ENCODE measurements around the gene MYEOV. TPM values are rescaled to one million over a fixed set of nuclear protein-coding genes. Genes with fewer than 3 reads are reported as not detected.

Gene MYEOV
- polyA plus RNA-seq, 1 donor (not counting 4 experiments of a cell fraction or from before 2014, with no cell fraction given), result 1.4 TPM

DNA sequence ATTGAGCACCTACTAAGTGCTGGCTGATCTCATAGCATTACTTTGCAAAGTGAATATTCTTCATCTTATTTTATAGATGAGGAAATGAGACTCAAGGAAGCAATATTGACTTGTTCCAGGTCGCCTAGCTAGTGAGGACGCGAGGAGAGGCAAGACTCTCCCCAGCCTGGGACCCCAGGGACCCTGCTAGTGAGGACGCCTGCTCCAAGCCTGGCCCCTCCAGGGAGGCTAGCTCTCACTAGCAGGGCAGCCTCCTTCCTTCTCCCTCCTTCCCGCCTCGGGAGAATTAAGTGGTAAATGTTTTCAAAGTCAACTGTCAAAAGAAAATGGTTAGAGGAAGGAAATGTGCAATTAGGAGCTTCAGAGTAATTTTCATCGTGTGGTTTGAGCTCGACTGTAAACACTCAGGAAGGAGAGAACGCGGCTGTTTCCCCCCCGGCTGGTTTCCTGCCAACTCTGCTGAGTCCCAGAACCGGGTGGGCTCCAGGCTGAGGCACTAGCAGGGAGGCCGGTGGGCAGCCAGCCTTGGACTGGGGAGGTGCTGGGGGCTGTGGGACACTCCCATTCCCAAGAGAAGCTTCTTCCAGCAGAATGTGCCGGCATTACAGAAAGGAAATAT is 17.9 kb downstream of the MYEOV start:
- no peak overlapping the region for H3K27ac ChIP-seq (ENCODE audit: control insufficient read depth, insufficient read depth, low read length)
- H2AFZ ChIP-seq (ENCODE audit: control insufficient read depth, low read length), result no peak overlapping the region
- H3K4me1 ChIP-seq (ENCODE audit: control insufficient read depth, extremely low read depth, insufficient read depth, low read length), result peaks cover 3% of the 10 kb centered on the region
- H3K79me2 ChIP-seq (ENCODE audit: control insufficient read depth, insufficient read depth, low read length), result no peaks in the 10 kb centered on the region
- H3K4me2 ChIP-seq (ENCODE audit: control insufficient read depth, extremely low read depth, insufficient read depth, low read depth, low read length), result no peak overlapping the region
- no peaks in the 10 kb centered on the region for H3K36me3 ChIP-seq (ENCODE audit: control insufficient read depth in 2 of 2, extremely low read depth in 1 of 2, insufficient read depth in 2 of 2, low read length in 2 of 2)
- H3K9ac ChIP-seq (ENCODE audit: control insufficient read depth, extremely low read depth, insufficient read depth, low read length), result no peak overlapping the region
- FAIRE-seq (no peak), DNase-seq (ENCODE audit: low read depth, low spot score) (no peak)
- dilution Hi-C loops (cut with MboI; ENCODE audit: extremely low pct_ligation_motif_present, low sequenced_read_pairs), result no loop called here
- H3K4me3 ChIP-seq (ENCODE audit: control insufficient read depth in 2 of 3, extremely low read depth in 1 of 3, insufficient read depth in 2 of 3, low read depth in 1 of 3, low read length in 3 of 3), result no peak overlapping the region
- no peaks in the 10 kb centered on the region for H4K20me1 ChIP-seq (ENCODE audit: control insufficient read depth, extremely low read depth, insufficient read depth, low read length)
- no peak for TF ChIP-seq EZH2 (IDR thresholded peaks at IDR 0.05; ENCODE audit: low read length)
- TF ChIP-seq, protein P1, sequence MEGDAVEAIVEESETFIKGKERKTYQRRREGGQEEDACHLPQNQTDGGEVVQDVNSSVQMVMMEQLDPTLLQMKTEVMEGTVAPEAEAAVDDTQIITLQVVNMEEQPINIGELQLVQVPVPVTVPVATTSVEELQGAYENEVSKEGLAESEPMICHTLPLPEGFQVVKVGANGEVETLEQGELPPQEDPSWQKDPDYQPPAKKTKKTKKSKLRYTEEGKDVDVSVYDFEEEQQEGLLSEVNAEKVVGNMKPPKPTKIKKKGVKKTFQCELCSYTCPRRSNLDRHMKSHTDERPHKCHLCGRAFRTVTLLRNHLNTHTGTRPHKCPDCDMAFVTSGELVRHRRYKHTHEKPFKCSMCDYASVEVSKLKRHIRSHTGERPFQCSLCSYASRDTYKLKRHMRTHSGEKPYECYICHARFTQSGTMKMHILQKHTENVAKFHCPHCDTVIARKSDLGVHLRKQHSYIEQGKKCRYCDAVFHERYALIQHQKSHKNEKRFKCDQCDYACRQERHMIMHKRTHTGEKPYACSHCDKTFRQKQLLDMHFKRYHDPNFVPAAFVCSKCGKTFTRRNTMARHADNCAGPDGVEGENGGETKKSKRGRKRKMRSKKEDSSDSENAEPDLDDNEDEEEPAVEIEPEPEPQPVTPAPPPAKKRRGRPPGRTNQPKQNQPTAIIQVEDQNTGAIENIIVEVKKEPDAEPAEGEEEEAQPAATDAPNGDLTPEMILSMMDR (optimal IDR thresholded peaks at IDR 0.05 in 1 of 3, IDR thresholded peaks at IDR 0.05 in 1 of 3, conservative IDR thresholded peaks at IDR 0.05 in 1 of 3; ENCODE audit: extremely low read depth in 1 of 3, insufficient read depth in 2 of 3, low read length in 3 of 3), result no peak
- peaks cover under 1% of the 10 kb centered on the region for H3K27me3 ChIP-seq (ENCODE audit: control insufficient read depth, extremely low read depth, insufficient read depth, low read length)
- no peaks in the 10 kb centered on the region for H3K9me1 ChIP-seq (ENCODE audit: control insufficient read depth, extremely low read depth, insufficient read depth, low read length)
- no peaks in the 10 kb centered on the region for H3K9me3 ChIP-seq (ENCODE audit: control insufficient read depth, low read depth, low read length)

DNA sequence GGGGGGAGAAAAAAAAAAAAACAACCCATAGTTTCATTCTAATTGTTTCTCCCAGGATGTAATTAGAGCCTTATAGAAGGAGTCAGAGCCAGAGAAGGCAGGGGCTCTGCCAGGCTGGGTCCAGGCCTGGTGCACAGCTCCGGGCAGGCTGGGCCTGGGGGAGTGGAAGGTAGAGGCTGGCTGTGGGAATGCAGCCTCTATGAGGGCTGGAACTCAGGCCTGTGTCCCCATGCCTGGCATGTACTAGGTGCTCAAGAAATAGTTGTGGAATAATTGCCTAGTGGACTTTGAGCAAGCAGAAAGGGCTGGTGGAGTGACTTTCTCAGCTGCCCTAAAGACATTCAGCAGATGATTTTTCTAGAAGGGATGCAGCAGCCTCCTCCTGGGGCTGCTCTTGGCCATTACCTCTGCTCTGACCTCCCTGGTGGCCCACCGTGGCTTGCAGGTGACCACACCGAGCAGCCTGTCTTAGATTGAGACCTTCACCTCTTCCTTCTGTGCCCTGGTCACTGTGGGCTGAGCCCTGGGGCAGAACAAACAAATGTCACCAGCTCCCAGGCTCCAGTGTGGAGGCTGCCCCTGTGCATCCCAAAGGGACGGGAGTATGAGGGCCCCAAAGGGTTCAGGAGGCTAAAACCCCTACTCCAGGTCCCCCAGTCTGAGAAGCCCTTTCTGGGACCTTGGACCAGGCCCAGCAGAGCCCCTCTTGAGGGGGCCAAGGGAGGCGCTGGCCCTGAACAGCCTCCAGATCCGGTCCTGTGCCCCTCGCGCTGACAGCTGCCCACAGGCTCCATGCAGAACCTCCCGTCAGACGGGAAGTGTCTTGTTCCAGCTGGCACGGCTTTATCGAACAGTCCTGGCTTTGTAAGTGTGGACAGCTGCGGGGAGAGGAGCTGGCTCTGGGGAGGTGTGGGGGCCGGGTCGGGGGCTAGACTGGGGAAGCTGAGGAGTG is 18.8 kb downstream of the MYEOV start:
- no peak overlapping the region for H3K9ac ChIP-seq (ENCODE audit: control insufficient read depth, extremely low read depth, insufficient read depth, low read length)
- H3K4me1 ChIP-seq (ENCODE audit: control insufficient read depth, extremely low read depth, insufficient read depth, low read length), result peaks cover 6% of the 10 kb centered on the region
- TF ChIP-seq EZH2 (IDR thresholded peaks at IDR 0.05; ENCODE audit: low read length), result no peak
- TF ChIP-seq, protein P1 (optimal IDR thresholded peaks at IDR 0.05 in 1 of 3, IDR thresholded peaks at IDR 0.05 in 1 of 3, conservative IDR thresholded peaks at IDR 0.05 in 1 of 3; ENCODE audit: extremely low read depth in 1 of 3, insufficient read depth in 2 of 3, low read length in 3 of 3), result no peak
- DNase-seq (ENCODE audit: low read depth, low spot score) (no peak), FAIRE-seq (no peak)
- no peak overlapping the region for H3K4me2 ChIP-seq (ENCODE audit: control insufficient read depth, extremely low read depth, insufficient read depth, low read depth, low read length)
- dilution Hi-C loops (cut with MboI; ENCODE audit: extremely low pct_ligation_motif_present, low sequenced_read_pairs), result no loop called here
- H3K4me3 ChIP-seq (ENCODE audit: control insufficient read depth in 2 of 3, extremely low read depth in 1 of 3, insufficient read depth in 2 of 3, low read depth in 1 of 3, low read length in 3 of 3), result no peak overlapping the region
- no peak overlapping the region for H3K27ac ChIP-seq (ENCODE audit: control insufficient read depth, insufficient read depth, low read length)
- no peaks in the 10 kb centered on the region for H4K20me1 ChIP-seq (ENCODE audit: control insufficient read depth, extremely low read depth, insufficient read depth, low read length)
- H2AFZ ChIP-seq (ENCODE audit: control insufficient read depth, low read length), result no peak overlapping the region
- no peaks in the 10 kb centered on the region for H3K9me3 ChIP-seq (ENCODE audit: control insufficient read depth, low read depth, low read length)
- no peaks in the 10 kb centered on the region for H3K9me1 ChIP-seq (ENCODE audit: control insufficient read depth, extremely low read depth, insufficient read depth, low read length)
- no peaks in the 10 kb centered on the region for H3K79me2 ChIP-seq (ENCODE audit: control insufficient read depth, insufficient read depth, low read length)
- H3K36me3 ChIP-seq (ENCODE audit: control insufficient read depth in 2 of 2, extremely low read depth in 1 of 2, insufficient read depth in 2 of 2, low read length in 2 of 2), result no peaks in the 10 kb centered on the region
- H3K27me3 ChIP-seq (ENCODE audit: control insufficient read depth, extremely low read depth, insufficient read depth, low read length), result no peaks in the 10 kb centered on the region

Measured in keratinocyte (primary cell).